ENCODE data around the gene MAPK1.

DNA sequence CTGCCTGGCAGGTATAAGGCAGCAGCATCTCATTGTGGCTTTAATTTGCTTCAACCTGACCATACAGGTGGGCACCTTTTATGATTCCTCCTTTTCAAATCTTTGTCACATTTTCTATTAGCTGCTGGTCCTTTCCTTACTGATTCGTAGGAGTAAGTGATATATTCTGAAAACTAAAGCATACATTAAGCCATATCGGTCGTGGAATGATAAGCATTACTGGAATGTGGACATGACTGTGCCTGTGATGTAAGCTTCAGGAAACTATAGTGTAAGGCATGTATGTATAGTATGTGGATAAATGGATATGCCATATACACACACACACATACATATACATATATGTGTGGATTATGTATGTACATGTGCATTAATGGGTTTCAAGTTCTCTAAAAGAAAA, 152.7 kb downstream of the MAPK1 start:
- no peak for TF ChIP-seq GATA2 (IDR thresholded peaks at IDR 0.05; ENCODE audit: low read depth, low read length)
- TF ChIP-seq GATA3 (IDR thresholded peaks at IDR 0.05; ENCODE audit: low read depth, low read length), result no peak

Measured in SH-SY5Y (cell line).